Activated CD4-positive, CD25-positive, alpha-beta regulatory T cell treated with anti-CD3 and anti-CD28 coated beads, Interleukin-2, amount 50 U/mL, for 16 hours (primary cell): ENCODE results near the gene TCN1.
"Not testable (repeated sequence)": the region's sequence is repeated elsewhere in the genome, so short reads cannot be mapped to it uniquely, and the experiment has no call there.

Experiments used
- DNase-seq: peaks from one replicate; pipeline ENCODE4 v3.0.0-alpha.2; 2020; ENCODE audit warnings: low read depth, low spot score

TCN1 gene

DNA sequence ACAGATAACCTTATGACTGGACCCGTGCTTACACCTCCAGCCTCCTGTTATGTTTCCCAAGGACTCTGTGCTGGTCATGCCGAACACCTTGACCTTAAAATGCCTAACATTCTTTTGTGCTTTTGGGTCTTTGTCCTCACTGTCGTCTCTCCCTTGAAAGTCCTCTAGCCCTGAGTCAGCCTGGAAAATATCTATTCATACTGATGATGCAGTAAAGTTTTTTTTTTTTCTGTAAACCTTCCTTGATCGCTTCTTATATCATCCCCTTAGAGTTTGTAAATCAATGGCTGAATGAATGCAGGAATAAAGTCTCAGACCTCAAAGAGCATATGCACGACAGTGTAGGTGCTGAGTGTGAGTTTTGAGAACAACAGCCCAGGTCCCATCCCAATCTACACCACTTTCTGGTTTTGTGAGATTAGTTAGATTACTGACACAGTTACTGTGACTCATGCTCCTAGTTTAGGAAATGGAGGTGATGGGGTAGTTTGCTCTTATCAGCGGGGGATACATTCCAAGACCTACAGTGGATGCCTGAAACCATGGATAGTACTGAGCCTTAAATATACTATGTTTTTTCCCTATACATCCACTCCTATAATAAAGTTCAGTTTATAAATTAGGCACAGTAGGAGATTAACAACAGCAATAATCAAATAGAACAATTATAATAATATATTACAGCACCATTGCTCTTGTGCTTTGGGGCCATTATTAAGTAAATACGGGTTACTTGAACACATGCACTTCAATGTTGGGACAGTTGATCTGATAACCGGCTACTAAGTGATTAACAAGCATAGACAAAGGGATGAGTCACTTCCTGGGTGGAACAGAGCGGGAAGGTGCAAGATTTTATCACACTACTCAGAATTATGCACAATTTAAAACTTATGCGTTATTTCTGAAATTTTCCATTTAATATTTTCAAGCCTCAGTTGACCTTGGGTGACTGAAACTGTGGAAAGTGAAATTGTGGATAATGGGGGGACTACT is 8.6 kb downstream of the TCN1 start:
- no peak for DNase-seq

DNA sequence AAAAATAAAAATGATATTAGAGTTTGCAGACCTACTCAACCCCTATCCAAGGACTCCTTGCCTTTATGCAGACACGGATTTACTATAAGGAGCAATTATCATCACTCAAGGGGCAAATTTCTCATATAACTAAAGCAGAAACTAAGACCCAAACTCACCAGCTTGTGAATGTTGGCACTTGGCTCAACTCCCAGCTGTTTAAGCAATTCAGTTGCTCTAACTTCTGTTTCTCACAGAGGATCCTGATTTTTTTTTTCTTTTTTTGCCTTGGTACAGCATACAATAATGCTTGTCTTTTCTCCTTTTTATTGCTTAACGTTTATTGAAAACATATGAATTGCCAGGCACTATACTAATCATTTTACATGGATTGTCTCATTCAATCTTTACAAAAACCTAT is 11.4 kb downstream of the TCN1 start:
- no peak for DNase-seq

GRCh38 chr11:59851416-59851815 is 14.9 kb downstream of the TCN1 start:
- DNase-seq: not testable (repeated sequence)

GRCh38 chr11:59849551-59849950 is 16.7 kb downstream of the TCN1 start:
- DNase-seq: not testable (repeated sequence)

- DNase-seq: no peak
Observed at GRCh38 chr11:59849129-59849528, 17.2 kb downstream of the TCN1 start.

- not testable (repeated sequence) for DNase-seq
Observed at GRCh38 chr11:59848439-59848838, 17.8 kb downstream of the TCN1 start.

GRCh38 chr11:59847626-59848025 is 18.7 kb downstream of the TCN1 start:
- no peak for DNase-seq

- DNase-seq: no peak
Observed at GRCh38 chr11:59846556-59846955, 19.7 kb downstream of the TCN1 start.

DNA sequence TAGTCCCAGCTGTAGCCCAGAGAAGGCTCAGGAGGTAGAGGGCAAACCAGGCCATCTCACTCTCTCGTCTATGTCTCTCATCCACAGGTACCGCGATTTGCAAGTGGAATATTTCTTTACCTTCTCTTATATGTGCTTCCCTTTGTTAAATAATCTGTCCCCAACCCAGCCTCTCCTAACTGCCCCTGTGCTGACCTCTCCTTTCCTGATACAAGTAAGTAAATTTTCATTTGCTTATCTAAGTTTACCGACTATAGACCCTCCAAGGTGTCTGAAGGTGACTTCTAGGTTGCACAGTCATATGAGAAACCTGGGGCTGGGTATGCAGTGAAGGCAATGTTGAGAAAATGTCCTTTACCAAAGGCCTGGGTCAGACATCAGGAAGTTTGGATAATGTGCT is 20.9 kb downstream of the TCN1 start, which contains the start of gene CBLIF:
TSS of gene CBLIF (minus strand) at position 101 of the 400 bp plus-strand sequence. CDS start at position 55, 46 bp downstream.
- DNase-seq: no peak

GRCh38 chr11:59842316-59842715 is 24.0 kb downstream of the TCN1 start:
- DNase-seq: no peak

DNA sequence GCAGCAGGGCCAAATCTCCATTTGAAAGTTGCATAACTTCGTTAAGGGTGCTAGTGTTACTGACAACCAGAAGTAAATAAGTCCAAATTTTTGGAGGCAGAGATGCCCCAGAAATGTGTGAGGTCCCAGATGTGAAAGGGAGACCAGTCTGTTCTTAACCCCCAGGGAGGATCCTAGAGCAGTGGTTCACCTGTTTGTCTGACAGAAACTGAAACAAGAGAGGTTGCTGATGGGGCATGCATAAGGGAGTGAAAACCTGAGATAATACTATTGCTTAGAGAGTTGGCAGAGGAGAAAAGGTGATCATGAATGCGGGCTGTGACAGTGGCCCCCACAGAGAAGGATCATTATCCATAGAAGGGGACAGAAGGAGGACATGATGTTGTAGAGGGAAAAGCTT is 24.8 kb downstream of the TCN1 start:
- DNase-seq: no peak

- no peak for DNase-seq
Observed at GRCh38 chr11:59839615-59840014, 26.7 kb downstream of the TCN1 start.

DNA sequence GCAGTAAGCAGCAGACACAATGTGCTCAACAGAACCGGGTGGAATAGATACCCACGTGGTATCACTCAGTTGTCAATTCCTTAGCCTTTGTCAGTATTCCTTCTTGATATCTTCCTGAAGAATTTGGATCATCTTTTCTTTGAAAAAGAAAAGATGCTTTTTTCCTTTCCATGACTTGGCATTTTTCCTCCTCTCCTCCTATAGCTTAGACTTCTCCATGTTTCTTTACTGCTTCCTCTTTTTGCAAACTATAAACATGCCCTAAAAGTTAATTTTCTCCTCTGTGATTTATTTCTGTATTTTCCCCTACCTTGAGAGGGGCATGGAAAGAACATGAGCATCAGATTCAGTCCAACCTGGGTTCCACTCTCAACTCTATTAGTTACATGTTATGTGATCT is 32.7 kb downstream of the TCN1 start:
- no peak for DNase-seq

DNA sequence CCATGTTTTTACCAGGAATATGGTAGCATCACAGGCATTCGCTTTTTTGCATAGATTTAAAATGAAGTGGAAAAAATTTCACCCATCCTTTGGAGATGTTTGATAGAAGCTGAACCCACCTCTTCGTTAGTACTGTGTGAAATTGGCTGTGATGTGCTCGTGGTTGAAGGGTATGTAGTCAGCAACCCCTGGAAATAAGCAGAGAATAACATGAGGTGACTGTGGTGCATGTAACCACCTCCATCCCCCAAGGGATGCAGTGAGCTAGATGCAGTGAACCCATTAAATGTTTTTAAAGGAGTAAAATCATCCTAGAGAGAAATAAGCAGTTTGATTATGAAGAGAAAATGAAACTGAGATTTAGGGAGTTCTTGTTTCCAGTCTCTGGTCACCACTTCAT is 36.9 kb downstream of the TCN1 start:
- no peak for DNase-seq

GRCh38 chr11:59822989-59823566 is 43.2 kb downstream of the TCN1 start:
- DNase-seq: no peak

GRCh38 chr11:59818572-59818971 is 47.7 kb downstream of the TCN1 start:
- no peak for DNase-seq

GRCh38 chr11:59816434-59816833 is 49.9 kb downstream of the TCN1 start:
- not testable (repeated sequence) for DNase-seq

DNA sequence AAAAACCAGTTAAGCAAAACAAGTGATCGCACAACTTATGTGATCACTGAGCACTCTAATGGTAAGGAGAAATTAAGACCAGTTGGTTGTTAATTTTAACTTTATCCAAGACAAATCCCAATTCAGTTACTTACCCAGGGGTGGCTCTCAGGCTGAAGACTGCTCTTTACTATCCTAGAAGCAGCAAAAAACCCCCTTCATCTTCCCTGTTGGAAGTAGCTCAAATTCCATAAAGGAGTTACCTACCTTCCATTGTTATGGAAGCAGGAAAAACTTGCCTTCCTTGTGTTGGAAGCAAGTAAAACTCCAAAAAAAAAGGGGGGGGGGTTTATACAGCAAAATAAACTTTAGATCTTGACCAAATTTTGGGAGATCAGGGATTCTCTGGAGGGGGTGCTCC is 50.5 kb downstream of the TCN1 start:
- DNase-seq: no peak

- no peak for DNase-seq
Observed at GRCh38 chr11:59814021-59814420, 52.3 kb downstream of the TCN1 start.

DNA sequence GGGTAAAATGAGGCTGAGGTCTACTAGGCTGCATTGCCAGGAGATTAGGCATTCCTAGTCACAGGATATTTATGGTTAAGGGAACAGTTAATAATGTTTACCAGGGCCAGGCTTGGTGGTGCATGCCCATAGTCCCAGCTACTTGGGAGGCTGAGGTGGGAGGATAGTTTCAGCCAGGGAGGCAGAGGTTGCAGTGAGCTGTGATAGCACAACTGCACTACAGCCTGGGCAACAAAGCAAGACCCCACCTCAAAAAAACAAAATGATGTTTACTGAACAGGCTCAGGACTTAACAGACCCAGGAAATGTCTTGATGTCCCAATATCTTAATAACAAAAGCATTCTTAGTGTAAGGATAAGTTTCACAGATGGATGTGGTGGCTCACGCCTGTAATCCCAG is 52.9 kb downstream of the TCN1 start:
- no peak for DNase-seq

GRCh38 chr11:59812220-59812619 is 54.1 kb downstream of the TCN1 start:
- DNase-seq: no peak

GRCh38 chr11:59810911-59811259 is 55.4 kb downstream of the TCN1 start:
- no peak for DNase-seq
